PC-3 (cell line): ENCODE measurements around the gene SCYGR8. TPM values are rescaled to one million over a fixed set of nuclear protein-coding genes. Genes with fewer than 3 reads are reported as not detected.

Experiments
- ATAC-seq: fragments of 200-7000 bp; cut with Tn5 transposase; 2 replicates; pipeline ENCODE4 v1.9.1; 2020; ENCODE audit warnings: mild to moderate bottlenecking, moderate library complexity
- BruUV-seq: library from RNA; stranded (reverse); fragments of 400-500 nt; replicated peaks from 2 replicates; lab custom pipeline; 2021; lab: Mats Ljungman, UMichigan
- CTCF ChIA-PET: fragments of 300-600 bp; sonication (Branson Sonifier 250); formaldehyde crosslinking; loops from one replicate; lab custom pipeline; 2022; ENCODE audit warnings: antibody characterized with exemption; lab: Charles Lee
- POLR2A ChIA-PET: fragments of 300-600 bp; sonication (Branson Sonifier 250); formaldehyde crosslinking; loops from one replicate; lab custom pipeline; 2022; ENCODE audit warnings: antibody characterized with exemption; ENCODE audit not compliant: unreplicated experiment; lab: Charles Lee
- DNase-seq: peaks from one replicate; pipeline ENCODE4 v3.0.0-alpha.2; 2015
- H2AFZ ChIP-seq: fragments of 300-600 bp; sonication (generic); 2 replicates; pipeline ENCODE4 v1.6.0; 2016; ENCODE audit warnings: antibody characterized with exemption, low read length
- H3F3A ChIP-seq: fragments of 300-600 bp; sonication (generic); one replicate; pipeline ENCODE4 v1.6.0; 2017; ENCODE audit warnings: antibody characterized with exemption, low read length, control low read depth, mild to moderate bottlenecking; ENCODE audit not compliant: unreplicated experiment
- H3K27ac ChIP-seq: fragments of 300-600 bp; sonication (generic); 2 replicates; pipeline ENCODE4 v1.5.1; 2016; ENCODE audit warnings: mild to moderate bottlenecking, low read length
- H3K27me3 ChIP-seq: fragments of 300-600 bp; sonication (generic); 2 replicates; pipeline ENCODE4 v1.6.1; 2016; ENCODE audit warnings: low read length, mixed read lengths
- H3K36me3 ChIP-seq: fragments of 300-600 bp; sonication (generic); 2 replicates; pipeline ENCODE4 v1.6.1; 2016; ENCODE audit warnings: low read depth, mixed run types, low read length, mixed read lengths
- H3K4me1 ChIP-seq: fragments of 300-600 bp; sonication (generic); 2 replicates; pipeline ENCODE4 v1.5.1; 2016; ENCODE audit warnings: low read length; ENCODE audit not compliant: insufficient read depth
- H3K4me2 ChIP-seq: fragments of 300-600 bp; sonication (generic); 2 replicates; pipeline ENCODE4 v1.6.0; 2016; ENCODE audit warnings: low read length
- H3K4me3 ChIP-seq: fragments of 300-600 bp; sonication (generic); 2 replicates; pipeline ENCODE4 v1.5.1; 2016; ENCODE audit warnings: mild to moderate bottlenecking, low read length, mixed read lengths
- H3K79me2 ChIP-seq: fragments of 300-600 bp; sonication (generic); 2 replicates; pipeline ENCODE4 v1.6.1; 2017; ENCODE audit warnings: low read length, mixed read lengths
- H3K9ac ChIP-seq: fragments of 300-600 bp; sonication (generic); 2 replicates; pipeline ENCODE4 v1.6.0; 2016; ENCODE audit warnings: mild to moderate bottlenecking, low read length
- H3K9me2 ChIP-seq: fragments of 300-600 bp; sonication (generic); replicated peaks from 2 replicates; pipeline ENCODE4 v1.6.1; 2016; ENCODE audit warnings: mixed run types, low read length, mixed read lengths
- H3K9me3 ChIP-seq: fragments of 300-600 bp; sonication (generic); 2 replicates; pipeline ENCODE4 v1.6.1; 2016; ENCODE audit warnings: low read length, mixed read lengths
- H4K20me1 ChIP-seq: fragments of 300-600 bp; sonication (generic); 2 replicates; pipeline ENCODE4 v1.6.1; 2016; ENCODE audit warnings: low read length, mixed read lengths
- CTCF ChIP-seq: fragments of 300-600 bp; sonication (generic); conservative IDR thresholded peaks from 2 replicates; pipeline ENCODE4 v1.5.1; 2017; ENCODE audit warnings: antibody characterized with exemption, low read depth, mild to moderate bottlenecking, low read length
- EZH2 ChIP-seq: fragments of 300-600 bp; sonication (generic); IDR thresholded peaks from one replicate; pipeline ENCODE4 v1.6.1; 2017; ENCODE audit warnings: antibody characterized with exemption, mild to moderate bottlenecking, low read length; ENCODE audit not compliant: unreplicated experiment
- EZH2phosphoT487 ChIP-seq: fragments of 300-600 bp; sonication (generic); IDR thresholded peaks from 2 replicates; pipeline ENCODE4 v1.6.1; 2018; ENCODE audit warnings: mild to moderate bottlenecking, antibody characterized with exemption, low read length, borderline replicate concordance
- intact Hi-C: fragments of 100-400 bp; cut with micrococcal nuclease; formaldehyde crosslinking; loops from 2 replicates; pipeline ENCODE4 v1.9.0; 2023
- total RNA-seq: library from RNA; depleted of rRNA; stranded (reverse); fragments of >200 nt; gene quantifications from 2 replicates; pipeline ENCODE4 v1.2.3, GENCODE V29; 2014

Gene SCYGR8
- total RNA-seq, 1 experiment from 2014 or later = not detected

DNA sequence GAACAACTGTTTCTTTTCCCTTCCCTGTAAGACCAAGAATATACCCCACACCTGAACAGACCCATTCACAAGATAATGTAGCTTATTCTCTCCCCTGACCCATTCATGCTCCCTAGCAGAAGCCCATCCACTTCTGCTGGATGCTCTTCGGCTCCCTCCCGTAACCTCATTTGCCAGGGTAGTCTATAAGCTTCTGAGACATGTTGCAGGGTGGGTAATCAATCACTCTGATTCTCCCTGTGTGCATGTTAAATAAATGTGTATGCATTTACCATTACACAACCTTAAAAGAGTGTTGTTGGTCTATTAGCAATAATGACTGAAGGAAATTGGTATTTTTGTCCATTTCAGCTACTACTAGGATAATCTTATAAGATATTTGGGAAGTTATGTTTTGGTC is 29.2 kb upstream of the SCYGR8 start:
- H4K20me1 ChIP-seq = no peaks in the 10 kb centered on the region
- no peak for ATAC-seq
- no peak overlapping the region for H3K4me3 ChIP-seq
- H3K9ac ChIP-seq = no peak overlapping the region
- H3K9me3 ChIP-seq = no peaks in the 10 kb centered on the region
- no peaks in the 10 kb centered on the region for H3K36me3 ChIP-seq
- no peak for TF ChIP-seq EZH2phosphoT487
- TF ChIP-seq CTCF = no peak
- TF ChIP-seq EZH2 = no peak
- no TSS peak for BruUV-seq
- no peaks in the 10 kb centered on the region for H3K4me1 ChIP-seq
- H3K27me3 ChIP-seq = no peaks in the 10 kb centered on the region
- H3K9me2 ChIP-seq = no peaks in the 10 kb centered on the region
- no peak for DNase-seq
- H3K4me2 ChIP-seq = no peak overlapping the region
- H3K27ac ChIP-seq = no peak overlapping the region
- ChIA-PET POLR2A (no interaction called here), CTCF (no interaction called here)
- intact Hi-C loops = no loop called here
- H3F3A ChIP-seq = no peaks in the 10 kb centered on the region
- no peaks in the 10 kb centered on the region for H3K79me2 ChIP-seq
- H2AFZ ChIP-seq = no peak overlapping the region

- no peaks in the 10 kb centered on the region for H3K9me2 ChIP-seq
- no peak within 1 kb of the TSS for H3K27ac ChIP-seq
- H2AFZ ChIP-seq = no peak within 1 kb of the TSS; the same call in 1 of the 2 replicates
- ATAC-seq (no peak), DNase-seq (no peak)
- CTCF ChIA-PET = no interaction called here
- no TSS peak for BruUV-seq
- no peaks in the 10 kb centered on the region for H3K36me3 ChIP-seq
- intact Hi-C loops = no loop called here
- H3K9me3 ChIP-seq = no peaks in the 10 kb centered on the region
- no peaks in the 10 kb centered on the region for H3K27me3 ChIP-seq
- H3K4me2 ChIP-seq = no peak within 1 kb of the TSS
- no peaks in the 10 kb centered on the region for H4K20me1 ChIP-seq
- POLR2A ChIA-PET = no interaction called here
- no peaks in the 10 kb centered on the region for H3K79me2 ChIP-seq
- no peak for TF ChIP-seq EZH2
- TF ChIP-seq CTCF = no peak
- no peak for TF ChIP-seq EZH2phosphoT487
- no peaks in the 10 kb centered on the region for H3K4me1 ChIP-seq
- H3K9ac ChIP-seq = no peak within 1 kb of the TSS
- no peak within 1 kb of the TSS for H3K4me3 ChIP-seq
- H3F3A ChIP-seq = no peaks in the 10 kb centered on the region
These were observed 27.8 kb upstream of the SCYGR8 start, which contains the start of gene SLC19A3 for GRCh38 chr2:227717687-227718567. SLC19A3 (minus strand) TSS chr2:227718028; CDS start chr2:227702318, 15,710 bp downstream.

GRCh38 chr2:227719641-227720040 is 26.1 kb upstream of the SCYGR8 start:
- CTCF ChIA-PET = no interaction called here

More at GRCh38 chr2:227719641-227720040, 26.1 kb upstream of the SCYGR8 start:
- POLR2A ChIA-PET = no interaction called here
- Histone ChIP-seq H3K9me2 (no peaks in the 10 kb centered on the region), H3K27ac (no peak overlapping the region), H4K20me1 (no peaks in the 10 kb centered on the region), H3K9me3 (no peaks in the 10 kb centered on the region), H3K4me1 (no peaks in the 10 kb centered on the region), H3K79me2 (no peaks in the 10 kb centered on the region), H3K4me2 (no peak overlapping the region), H3K9ac (no peak overlapping the region), H3K36me3 (no peaks in the 10 kb centered on the region), H3K4me3 (no peak overlapping the region), H3F3A (no peaks in the 10 kb centered on the region), H2AFZ (no peak overlapping the region), H3K27me3 (no peaks in the 10 kb centered on the region)
- no TSS peak for BruUV-seq
- no peak for DNase-seq
- intact Hi-C loops = no loop called here
- no peak for TF ChIP-seq EZH2
- TF ChIP-seq CTCF = no peak
- no peak for TF ChIP-seq EZH2phosphoT487
- no peak for ATAC-seq
